IPS-20b (cell line): ENCODE measurements around the gene RAB11FIP4.

Experiments used
- H3K27ac ChIP-seq: one replicate; pipeline ENCODE4 v1.5.1; 2013; ENCODE audit warnings: low read length
- H3K27me3 ChIP-seq: 2 replicates; pipeline ENCODE4 v1.6.1; 2013; ENCODE audit warnings: mild to moderate bottlenecking, low read length, inconsistent platforms; ENCODE audit not compliant: insufficient read depth
- H3K36me3 ChIP-seq: 2 replicates; pipeline ENCODE4 v1.6.1; 2013; ENCODE audit warnings: low read depth, mild to moderate bottlenecking, inconsistent platforms, low read length, moderate library complexity; ENCODE audit not compliant: insufficient read depth
- H3K4me1 ChIP-seq: 2 replicates; pipeline ENCODE4 v1.6.1; 2013; ENCODE audit warnings: mild to moderate bottlenecking, control low read depth, inconsistent platforms, low read length, moderate library complexity; ENCODE audit not compliant: insufficient read depth
- H3K4me3 ChIP-seq: 2 replicates; pipeline ENCODE4 v1.5.1; 2013; ENCODE audit warnings: mild to moderate bottlenecking, low read length, inconsistent platforms
- H3K9ac ChIP-seq: 2 replicates; pipeline ENCODE4 v1.6.1; 2013; ENCODE audit warnings: low read depth, mild to moderate bottlenecking, inconsistent platforms, low read length, moderate library complexity
- H3K9me3 ChIP-seq: 2 replicates; pipeline ENCODE4 v1.6.1; 2013; ENCODE audit warnings: mild to moderate bottlenecking, low read depth, low read length, inconsistent platforms; ENCODE audit not compliant: insufficient read depth

RAB11FIP4 gene

GRCh38 chr17:31580706-31581490, 189.4 kb downstream of the RAB11FIP4 start:
- no peaks in the 10 kb centered on the region for H3K4me1 ChIP-seq
- no peak overlapping the region for H3K4me3 ChIP-seq
- no peaks in the 10 kb centered on the region for H3K27me3 ChIP-seq
- no peaks in the 10 kb centered on the region for H3K9me3 ChIP-seq
- H3K9ac ChIP-seq = no peak overlapping the region
- no peak overlapping the region for H3K27ac ChIP-seq
- H3K36me3 ChIP-seq = no peaks in the 10 kb centered on the region

DNA sequence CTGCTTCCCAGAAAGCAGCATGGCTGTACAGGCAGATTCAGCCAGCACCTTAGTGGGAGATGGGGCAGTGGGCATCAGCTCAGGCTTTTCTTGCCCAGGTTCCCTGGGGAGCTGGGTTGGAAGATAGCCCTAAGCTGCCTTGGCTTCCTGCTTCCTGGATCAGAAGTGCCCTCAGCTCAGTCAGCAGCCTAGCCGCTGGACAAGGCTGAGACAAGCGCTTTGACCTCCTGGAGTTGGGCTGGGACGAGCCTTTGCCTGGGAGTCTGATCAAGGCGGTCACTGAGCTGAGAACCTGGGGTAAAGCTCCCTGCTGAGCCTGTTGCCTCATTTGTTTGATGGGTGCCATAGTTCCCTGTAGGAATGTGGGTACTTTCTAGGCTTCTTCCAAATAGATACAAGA, 190.0 kb downstream of the RAB11FIP4 start:
- H3K36me3 ChIP-seq = no peaks in the 10 kb centered on the region
- no peak overlapping the region for H3K4me3 ChIP-seq
- H3K9me3 ChIP-seq = no peaks in the 10 kb centered on the region
- H3K4me1 ChIP-seq = no peaks in the 10 kb centered on the region
- H3K27me3 ChIP-seq = no peaks in the 10 kb centered on the region
- no peak overlapping the region for H3K27ac ChIP-seq
- H3K9ac ChIP-seq = no peak overlapping the region

GRCh38 chr17:31582151-31582907, 190.9 kb downstream of the RAB11FIP4 start:
- no peak overlapping the region for H3K4me3 ChIP-seq
- no peaks in the 10 kb centered on the region for H3K36me3 ChIP-seq
- no peaks in the 10 kb centered on the region for H3K9me3 ChIP-seq
- H3K9ac ChIP-seq = no peak overlapping the region
- H3K4me1 ChIP-seq = no peaks in the 10 kb centered on the region
- no peaks in the 10 kb centered on the region for H3K27me3 ChIP-seq
- H3K27ac ChIP-seq = no peak overlapping the region

GRCh38 chr17:31583772-31584356, 192.4 kb downstream of the RAB11FIP4 start:
- Histone ChIP-seq H3K27me3 (no peaks in the 10 kb centered on the region), H3K27ac (no peak overlapping the region), H3K4me1 (no peaks in the 10 kb centered on the region), H3K9ac (no peak overlapping the region), H3K36me3 (no peaks in the 10 kb centered on the region), H3K9me3 (no peaks in the 10 kb centered on the region), H3K4me3 (no peak overlapping the region)

DNA sequence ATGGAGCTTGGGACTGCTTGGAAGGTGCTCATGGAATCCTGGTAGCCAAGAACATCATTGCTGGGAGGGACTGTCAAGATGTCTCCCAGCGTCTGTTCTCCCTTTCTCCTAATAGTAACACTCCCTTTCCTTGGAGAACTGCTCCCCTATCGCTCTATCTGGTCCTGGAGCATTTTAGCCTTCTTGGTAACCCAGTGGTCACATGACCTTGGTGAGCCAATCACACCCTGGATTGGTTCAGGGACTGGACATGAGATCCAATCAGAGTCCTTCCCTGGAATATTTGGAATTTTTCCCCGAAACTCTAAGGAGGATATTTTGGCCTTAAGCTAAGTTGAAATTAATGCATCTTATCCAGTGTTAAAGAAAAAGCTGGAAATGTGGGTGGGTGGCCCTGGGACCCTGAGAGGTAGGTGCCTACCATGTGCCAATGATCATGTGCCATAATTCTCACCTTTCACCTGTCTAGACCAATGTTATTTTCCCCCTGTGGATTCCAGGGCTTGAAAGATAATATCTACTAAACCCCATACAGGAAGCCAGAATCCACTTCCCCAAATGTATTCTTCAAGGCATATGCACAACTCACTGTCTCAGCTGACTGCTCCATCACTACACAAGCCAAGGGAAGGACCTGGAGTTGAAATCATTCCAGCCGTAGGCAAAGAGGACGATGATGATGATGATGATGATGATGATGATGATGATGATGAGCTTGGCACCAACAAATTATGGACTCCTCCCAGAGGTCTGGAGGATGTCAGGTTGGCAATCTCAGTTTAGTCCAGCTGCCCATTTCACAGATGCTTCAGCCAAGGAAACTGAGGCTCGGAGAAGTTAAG, 193.2 kb downstream of the RAB11FIP4 start:
- H3K27ac ChIP-seq = no peak overlapping the region
- no peak overlapping the region for H3K4me3 ChIP-seq

DNA sequence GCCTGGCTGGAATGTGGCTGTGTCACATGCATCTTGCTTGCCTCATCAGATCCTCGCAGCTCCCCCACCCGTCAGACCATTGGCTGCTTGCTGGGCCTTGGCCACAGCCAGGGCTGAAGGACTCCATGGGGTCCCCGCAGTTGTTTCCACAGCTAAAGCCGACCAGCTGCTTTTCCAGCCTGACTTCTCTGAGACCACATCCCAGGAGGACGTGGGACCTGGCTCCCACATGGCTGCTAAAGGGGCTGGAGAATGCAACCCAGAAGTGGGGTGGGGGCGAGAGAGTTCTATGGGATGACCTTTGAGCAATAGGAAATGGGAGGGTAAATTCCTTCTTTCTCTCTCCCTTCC, 193.8 kb downstream of the RAB11FIP4 start:
- Histone ChIP-seq H3K36me3 (no peaks in the 10 kb centered on the region), H3K4me3 (no peak overlapping the region), H3K9ac (no peak overlapping the region), H3K9me3 (no peaks in the 10 kb centered on the region), H3K27me3 (no peaks in the 10 kb centered on the region), H3K27ac (no peak overlapping the region), H3K4me1 (no peaks in the 10 kb centered on the region)

More for the DNA sequence above, 193.2 kb downstream of the RAB11FIP4 start:
- Histone ChIP-seq H3K27me3 (no peaks in the 10 kb centered on the region), H3K9me3 (no peaks in the 10 kb centered on the region), H3K4me1 (no peaks in the 10 kb centered on the region), H3K36me3 (no peaks in the 10 kb centered on the region), H3K9ac (no peak overlapping the region)

DNA sequence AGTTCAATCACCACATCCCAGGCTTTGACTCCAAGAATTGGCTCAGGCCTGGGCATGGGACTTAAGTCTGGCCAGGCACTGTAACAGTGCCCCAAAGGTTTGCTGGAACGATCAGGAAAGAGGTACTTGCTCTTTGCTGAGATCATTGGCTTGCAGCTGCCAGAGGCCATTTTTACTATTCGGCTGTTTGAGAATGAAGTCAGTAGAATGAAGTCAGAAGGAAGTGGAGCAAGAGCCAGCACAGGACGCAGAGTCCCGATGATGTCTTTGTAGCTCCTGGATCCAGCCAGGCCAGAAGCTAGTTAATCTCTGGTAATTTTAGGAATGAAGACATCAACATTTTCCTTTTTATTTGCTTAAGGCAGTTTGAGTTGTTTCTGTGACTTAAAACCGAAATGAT, 195.5 kb downstream of the RAB11FIP4 start:
- Histone ChIP-seq H3K27me3 (no peaks in the 10 kb centered on the region), H3K36me3 (no peaks in the 10 kb centered on the region), H3K4me3 (no peak overlapping the region), H3K27ac (no peak overlapping the region), H3K9ac (no peak overlapping the region), H3K9me3 (no peaks in the 10 kb centered on the region), H3K4me1 (no peaks in the 10 kb centered on the region)

- Histone ChIP-seq H3K27me3 (no peaks in the 10 kb centered on the region), H3K4me1 (no peaks in the 10 kb centered on the region), H3K36me3 (no peaks in the 10 kb centered on the region), H3K9me3 (no peaks in the 10 kb centered on the region), H3K4me3 (no peak overlapping the region), H3K9ac (no peak overlapping the region), H3K27ac (no peak overlapping the region)
Observed at GRCh38 chr17:31587462-31587861, 196.0 kb downstream of the RAB11FIP4 start.
